DND-41 (cell line): ENCODE data around the gene HSD17B2.

Experiments used
- CTCF ChIP-seq: IDR thresholded peaks from 2 replicates; pipeline ENCODE4 v1.5.1; 2012; ENCODE audit warnings: borderline replicate concordance, low read length, moderate library complexity, mild to moderate bottlenecking; ENCODE audit not compliant: poor library complexity, severe bottlenecking; ENCODE audit errors: extremely low read depth
- EZH2 ChIP-seq: IDR thresholded peaks from 3 replicates; pipeline ENCODE4 v1.6.1; 2012; ENCODE audit warnings: borderline replicate concordance, low read depth, mild to moderate bottlenecking, moderate library complexity, low read length, inconsistent platforms; ENCODE audit not compliant: severe bottlenecking

GRCh38 chr16:82059161-82059982 lies 24.3 kb downstream of the HSD17B2 start:
- TF ChIP-seq CTCF, result no peak
- TF ChIP-seq EZH2, result no peak
